Measurements from ENCODE around the gene CARMIL1. TPM values are rescaled to one million over a fixed set of nuclear protein-coding genes. Genes with fewer than 3 reads are reported as not detected.
A peak's percentile ranks its signal among the peaks of the same experiment; 100 is the strongest.

Gene CARMIL1
- total RNA-seq, 2 donors from 2014 or later = 3.5 to 4.8 TPM

GRCh38 chr6:25384234-25384633 is 105.1 kb downstream of the CARMIL1 start:
- H3K36me3 Mint-ChIP-seq (ENCODE audit: low read depth) = peaks cover 4% of the 10 kb centered on the region
- H3K27me3 Mint-ChIP-seq = no peaks in the 10 kb centered on the region
- no peaks in the 10 kb centered on the region for H3K9me3 ChIP-seq (ENCODE audit: control insufficient read depth, low read length, poor library complexity, severe bottlenecking)
- H3K4me3 Mint-ChIP-seq = no peak overlapping the region
- H3K27ac Mint-ChIP-seq = no peak overlapping the region
- DNase-seq (no peak), ATAC-seq (no peak)
- peaks cover 4% of the 10 kb centered on the region for H3K4me1 Mint-ChIP-seq

GRCh38 chr6:25384967-25385366 is 105.8 kb downstream of the CARMIL1 start:
- H3K27ac Mint-ChIP-seq = no peak overlapping the region
- no peak for DNase-seq
- no peak for ATAC-seq
- no peak overlapping the region for H3K4me3 Mint-ChIP-seq
- no peaks in the 10 kb centered on the region for H3K27me3 Mint-ChIP-seq
- H3K9me3 ChIP-seq (ENCODE audit: control insufficient read depth, low read length, poor library complexity, severe bottlenecking) = no peaks in the 10 kb centered on the region
- H3K4me1 Mint-ChIP-seq = peaks cover 4% of the 10 kb centered on the region
- peaks cover 4% of the 10 kb centered on the region for H3K36me3 Mint-ChIP-seq (ENCODE audit: low read depth)

GRCh38 chr6:25387483-25387882 is 108.3 kb downstream of the CARMIL1 start:
- DNase-seq (no peak), ATAC-seq (no peak)
- H3K9me3 ChIP-seq (ENCODE audit: control insufficient read depth, low read length, poor library complexity, severe bottlenecking) = no peaks in the 10 kb centered on the region
- H3K4me1 Mint-ChIP-seq = peaks cover 4% of the 10 kb centered on the region
- no peak overlapping the region for H3K27ac Mint-ChIP-seq
- peaks cover 4% of the 10 kb centered on the region for H3K36me3 Mint-ChIP-seq (ENCODE audit: low read depth)
- H3K4me3 Mint-ChIP-seq = no peak overlapping the region
- no peaks in the 10 kb centered on the region for H3K27me3 Mint-ChIP-seq

- ATAC-seq (no peak), DNase-seq (no peak)
- Mint-ChIP-seq H3K4me1 (peaks cover 4% of the 10 kb centered on the region), H3K27me3 (no peaks in the 10 kb centered on the region), H3K27ac (no peak overlapping the region), H3K36me3 (ENCODE audit: low read depth) (peaks cover 4% of the 10 kb centered on the region), H3K4me3 (no peak overlapping the region)
- H3K9me3 ChIP-seq (ENCODE audit: control insufficient read depth, low read length, poor library complexity, severe bottlenecking) = no peaks in the 10 kb centered on the region
Observed at GRCh38 chr6:25387911-25388310, 108.7 kb downstream of the CARMIL1 start.

- ATAC-seq (no peak), DNase-seq (no peak)
- H3K27me3 Mint-ChIP-seq = no peaks in the 10 kb centered on the region
- H3K36me3 Mint-ChIP-seq (ENCODE audit: low read depth) = peaks cover 4% of the 10 kb centered on the region
- H3K9me3 ChIP-seq (ENCODE audit: control insufficient read depth, low read length, poor library complexity, severe bottlenecking) = no peaks in the 10 kb centered on the region
- no peak overlapping the region for H3K27ac Mint-ChIP-seq
- no peak overlapping the region for H3K4me3 Mint-ChIP-seq
- peaks cover 4% of the 10 kb centered on the region for H3K4me1 Mint-ChIP-seq
Observed at GRCh38 chr6:25388776-25389175, 109.6 kb downstream of the CARMIL1 start.

GRCh38 chr6:25389471-25389870 is 110.3 kb downstream of the CARMIL1 start:
- no peaks in the 10 kb centered on the region for H3K9me3 ChIP-seq (ENCODE audit: control insufficient read depth, low read length, poor library complexity, severe bottlenecking)
- Mint-ChIP-seq H3K27ac (no peak overlapping the region), H3K27me3 (no peaks in the 10 kb centered on the region), H3K4me1 (peaks cover 4% of the 10 kb centered on the region), H3K36me3 (ENCODE audit: low read depth) (peaks cover 4% of the 10 kb centered on the region), H3K4me3 (no peak overlapping the region)
- no peak for ATAC-seq
- DNase-seq = no peak

GRCh38 chr6:25392372-25392771 is 113.2 kb downstream of the CARMIL1 start:
- H3K27ac Mint-ChIP-seq = no peak overlapping the region
- H3K36me3 Mint-ChIP-seq (ENCODE audit: low read depth) = no peaks in the 10 kb centered on the region
- no peaks in the 10 kb centered on the region for H3K27me3 Mint-ChIP-seq
- no peak overlapping the region for H3K4me3 Mint-ChIP-seq
- H3K9me3 ChIP-seq (ENCODE audit: control insufficient read depth, low read length, poor library complexity, severe bottlenecking) = no peaks in the 10 kb centered on the region
- no peak for DNase-seq
- H3K4me1 Mint-ChIP-seq = peaks cover 4% of the 10 kb centered on the region
- ATAC-seq = no peak

- Mint-ChIP-seq H3K27me3 (no peaks in the 10 kb centered on the region), H3K4me3 (no peak overlapping the region), H3K4me1 (no peaks in the 10 kb centered on the region), H3K36me3 (ENCODE audit: low read depth) (no peaks in the 10 kb centered on the region), H3K27ac (no peak overlapping the region)
- ATAC-seq (no peak), DNase-seq (no peak)
- H3K9me3 ChIP-seq (ENCODE audit: control insufficient read depth, low read length, poor library complexity, severe bottlenecking) = no peaks in the 10 kb centered on the region
Observed at GRCh38 chr6:25395731-25396130, 116.6 kb downstream of the CARMIL1 start.

- no peaks in the 10 kb centered on the region for H3K4me1 Mint-ChIP-seq
- no peak overlapping the region for H3K4me3 Mint-ChIP-seq
- no peaks in the 10 kb centered on the region for H3K9me3 ChIP-seq (ENCODE audit: control insufficient read depth, low read length, poor library complexity, severe bottlenecking)
- DNase-seq (no peak), ATAC-seq (no peak)
- no peaks in the 10 kb centered on the region for H3K27me3 Mint-ChIP-seq
- no peak overlapping the region for H3K27ac Mint-ChIP-seq
- peaks cover 2% of the 10 kb centered on the region for H3K36me3 Mint-ChIP-seq (ENCODE audit: low read depth)
Observed at GRCh38 chr6:25397406-25397805, 118.2 kb downstream of the CARMIL1 start.

GRCh38 chr6:25399885-25400284 is 120.7 kb downstream of the CARMIL1 start:
- H3K27ac Mint-ChIP-seq = no peak overlapping the region
- peaks cover 5% of the 10 kb centered on the region for H3K4me1 Mint-ChIP-seq
- H3K36me3 Mint-ChIP-seq (ENCODE audit: low read depth) = peaks cover 2% of the 10 kb centered on the region
- DNase-seq (no peak), ATAC-seq (no peak)
- no peaks in the 10 kb centered on the region for H3K27me3 Mint-ChIP-seq
- no peak overlapping the region for H3K4me3 Mint-ChIP-seq
- H3K9me3 ChIP-seq (ENCODE audit: control insufficient read depth, low read length, poor library complexity, severe bottlenecking) = no peaks in the 10 kb centered on the region

- H3K4me1 Mint-ChIP-seq = peaks cover 5% of the 10 kb centered on the region
- no peaks in the 10 kb centered on the region for H3K9me3 ChIP-seq (ENCODE audit: control insufficient read depth, low read length, poor library complexity, severe bottlenecking)
- no peak overlapping the region for H3K27ac Mint-ChIP-seq
- ATAC-seq = no peak
- H3K27me3 Mint-ChIP-seq = no peaks in the 10 kb centered on the region
- peaks cover 2% of the 10 kb centered on the region for H3K36me3 Mint-ChIP-seq (ENCODE audit: low read depth)
- DNase-seq = no peak
- no peak overlapping the region for H3K4me3 Mint-ChIP-seq
Observed at GRCh38 chr6:25401711-25402110, 122.5 kb downstream of the CARMIL1 start.

- ATAC-seq = no peak
- no peak overlapping the region for H3K27ac Mint-ChIP-seq
Observed at GRCh38 chr6:25402125-25402524, 123.0 kb downstream of the CARMIL1 start.

GRCh38 chr6:25403150-25403549 is 124.0 kb downstream of the CARMIL1 start:
- H3K9me3 ChIP-seq (ENCODE audit: control insufficient read depth, low read length, poor library complexity, severe bottlenecking) = no peaks in the 10 kb centered on the region
- peaks cover 5% of the 10 kb centered on the region for H3K4me1 Mint-ChIP-seq
- H3K27ac Mint-ChIP-seq = peak overlapping the region; percentile 24
- H3K27me3 Mint-ChIP-seq = no peaks in the 10 kb centered on the region
- DNase-seq (no peak), ATAC-seq (no peak)
- H3K4me3 Mint-ChIP-seq = no peak overlapping the region
- H3K36me3 Mint-ChIP-seq (ENCODE audit: low read depth) = peaks cover 2% of the 10 kb centered on the region

More at GRCh38 chr6:25402125-25402524, 123.0 kb downstream of the CARMIL1 start:
- H3K4me1 Mint-ChIP-seq = peaks cover 5% of the 10 kb centered on the region
- H3K9me3 ChIP-seq (ENCODE audit: control insufficient read depth, low read length, poor library complexity, severe bottlenecking) = no peaks in the 10 kb centered on the region
- H3K36me3 Mint-ChIP-seq (ENCODE audit: low read depth) = peaks cover 2% of the 10 kb centered on the region
- no peak overlapping the region for H3K4me3 Mint-ChIP-seq
- DNase-seq = no peak
- no peaks in the 10 kb centered on the region for H3K27me3 Mint-ChIP-seq

- ATAC-seq = no peak
- Mint-ChIP-seq H3K27ac (no peak overlapping the region), H3K36me3 (ENCODE audit: low read depth) (peaks cover 2% of the 10 kb centered on the region), H3K4me3 (no peak overlapping the region), H3K4me1 (peaks cover 5% of the 10 kb centered on the region), H3K27me3 (no peaks in the 10 kb centered on the region)
- no peaks in the 10 kb centered on the region for H3K9me3 ChIP-seq (ENCODE audit: control insufficient read depth, low read length, poor library complexity, severe bottlenecking)
- no peak for DNase-seq
Observed at GRCh38 chr6:25404091-25404490, 124.9 kb downstream of the CARMIL1 start.
